ENCODE results near the gene NF1.
"Not testable (repeated sequence)": the region's sequence is repeated elsewhere in the genome, so short reads cannot be mapped to it uniquely, and the experiment has no call there.

NF1 gene

DNA sequence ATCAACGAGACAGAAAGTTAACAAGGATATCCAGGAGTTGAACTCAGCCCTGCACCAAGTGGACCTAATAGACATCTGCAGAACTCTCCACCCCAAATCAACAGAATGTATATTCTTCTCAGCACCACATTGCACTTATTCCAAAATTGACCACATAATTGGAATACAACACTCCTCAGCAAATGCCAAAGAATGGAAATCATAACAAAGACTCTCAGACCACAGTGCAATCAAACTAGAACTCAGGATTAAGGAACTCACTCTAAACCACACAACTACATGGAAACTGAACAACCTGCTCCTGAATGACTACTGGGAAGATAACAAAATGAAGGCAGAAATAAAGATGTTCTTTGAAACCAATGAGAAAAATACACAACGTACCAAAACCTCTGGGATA is 84.2 kb downstream of the NF1 start:
- not testable (repeated sequence) for DNase-seq (ENCODE audit: low spot score)

DNA sequence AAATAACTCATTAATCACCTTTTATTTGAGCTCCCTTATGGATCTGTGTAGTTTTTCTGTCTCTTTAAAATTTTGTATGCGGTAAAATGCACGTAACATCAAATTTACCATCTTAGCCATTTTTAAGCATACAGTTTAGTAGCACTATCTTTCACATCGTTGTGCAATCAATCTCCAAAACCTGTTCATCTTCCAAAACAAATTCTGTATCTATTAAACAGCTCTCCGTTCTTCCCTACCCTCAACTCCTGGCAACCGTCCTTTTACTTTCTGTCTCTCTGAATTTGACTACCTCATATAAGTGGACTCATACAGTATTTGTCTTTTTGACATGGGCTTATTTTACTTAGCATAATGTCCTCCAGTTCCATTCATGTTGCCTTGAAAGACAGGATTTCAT is 100.5 kb downstream of the NF1 start:
- no peak for DNase-seq (ENCODE audit: low spot score)

DNA sequence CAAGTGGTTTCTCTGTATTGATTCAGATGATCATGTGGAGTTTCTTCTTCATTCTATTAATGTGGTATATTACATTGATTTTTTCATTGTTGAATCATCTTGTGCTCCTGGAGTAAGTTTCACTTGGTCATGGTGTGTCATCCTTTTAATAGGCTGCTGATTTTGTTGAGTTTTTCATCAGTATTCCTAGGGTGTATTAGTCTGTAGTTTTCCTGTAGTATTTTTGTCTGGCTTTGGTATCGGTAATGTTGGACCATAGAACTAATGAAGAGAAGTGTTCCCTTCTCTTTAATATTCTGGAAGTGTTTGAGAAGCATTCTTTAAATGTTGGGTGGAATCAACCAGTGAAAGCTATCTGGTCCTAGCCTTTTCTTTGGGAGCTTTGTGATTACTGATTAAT is 103.2 kb downstream of the NF1 start:
- no peak for DNase-seq (ENCODE audit: low spot score)

GRCh38 chr17:31198666-31199065 is 103.9 kb downstream of the NF1 start:
- not testable (repeated sequence) for DNase-seq (ENCODE audit: low spot score)

- no peak for DNase-seq (ENCODE audit: low spot score)
Measured at GRCh38 chr17:31200287-31200686, 105.5 kb downstream of the NF1 start.

GRCh38 chr17:31202968-31203367 is 108.2 kb downstream of the NF1 start:
- DNase-seq (ENCODE audit: low spot score) = no peak

GRCh38 chr17:31211352-31212012 is 116.7 kb downstream of the NF1 start:
- no peak for DNase-seq (ENCODE audit: low spot score)

DNA sequence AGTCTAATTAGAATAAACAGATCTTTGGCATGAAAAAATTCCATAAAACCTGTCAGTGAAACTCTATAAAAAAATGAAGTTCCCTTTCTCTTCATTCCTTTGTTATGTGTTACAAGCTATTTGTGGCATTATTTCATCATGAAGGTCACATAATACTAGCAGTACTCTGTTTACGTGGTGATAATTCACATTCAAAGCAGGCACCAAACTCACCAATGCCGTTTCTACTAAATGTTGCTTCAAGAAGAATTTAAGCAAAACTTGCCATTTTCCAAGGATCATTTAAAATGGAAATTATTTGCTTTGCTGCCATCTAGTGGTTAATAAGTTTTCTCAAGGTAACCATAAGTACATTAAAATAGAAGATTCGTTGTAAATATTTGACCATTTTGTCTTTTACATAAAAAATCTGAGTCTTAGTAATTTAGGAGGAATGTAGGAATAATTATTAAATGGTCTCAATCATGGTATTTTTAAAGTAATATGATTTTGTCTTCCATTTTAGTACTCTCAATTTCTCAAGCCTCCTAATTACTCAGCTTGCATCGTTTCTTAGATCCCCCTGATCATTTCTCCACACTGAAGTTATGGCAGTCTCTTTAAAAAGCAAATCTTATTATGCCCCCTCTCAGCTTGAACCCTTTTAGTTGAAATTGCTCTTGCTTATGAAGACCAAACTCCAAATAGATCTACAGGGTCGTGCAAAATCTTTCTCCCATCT is 121.4 kb downstream of the NF1 start:
- peak; percentile 50 for DNase-seq (ENCODE audit: low spot score)

GRCh38 chr17:31224366-31224765 is 129.6 kb downstream of the NF1 start:
- no peak for DNase-seq (ENCODE audit: low spot score)

DNA sequence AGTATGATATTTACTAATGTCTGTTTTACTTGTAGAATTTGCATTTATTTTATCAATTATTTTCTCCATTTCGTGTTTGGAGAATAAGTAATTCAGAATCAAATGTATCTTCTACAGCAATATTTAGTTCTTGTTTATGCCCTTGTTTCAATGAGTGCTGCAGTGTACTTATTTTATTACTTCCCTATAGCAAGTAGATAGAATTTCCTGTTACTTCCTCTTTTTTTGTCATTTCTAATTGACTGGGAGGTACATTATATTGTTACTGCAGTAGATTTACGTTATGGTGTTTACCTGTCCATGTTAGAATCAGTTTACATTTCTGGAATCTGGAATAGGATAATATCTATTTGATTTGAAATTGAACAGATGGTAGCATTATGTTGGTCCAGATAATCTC is 131.1 kb downstream of the NF1 start:
- no peak for DNase-seq (ENCODE audit: low spot score)

DNA sequence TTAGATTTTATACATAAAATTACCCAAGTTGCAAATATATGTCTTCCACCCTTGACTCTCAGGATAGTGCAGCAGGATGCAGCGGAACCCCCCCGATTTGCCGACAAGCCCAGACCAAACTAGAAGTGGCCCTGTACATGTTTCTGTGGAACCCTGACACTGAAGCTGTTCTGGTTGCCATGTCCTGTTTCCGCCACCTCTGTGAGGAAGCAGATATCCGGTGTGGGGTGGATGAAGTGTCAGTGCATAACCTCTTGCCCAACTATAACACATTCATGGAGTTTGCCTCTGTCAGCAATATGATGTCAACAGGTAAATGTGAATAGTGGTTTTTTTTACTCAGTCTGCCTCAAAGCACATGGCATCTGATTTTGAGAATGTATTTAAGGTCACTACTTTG is 131.6 kb downstream of the NF1 start:
- DNase-seq (ENCODE audit: low spot score) = no peak

- no peak for DNase-seq (ENCODE audit: low spot score)
Measured at GRCh38 chr17:31226950-31227349, 132.2 kb downstream of the NF1 start.

DNA sequence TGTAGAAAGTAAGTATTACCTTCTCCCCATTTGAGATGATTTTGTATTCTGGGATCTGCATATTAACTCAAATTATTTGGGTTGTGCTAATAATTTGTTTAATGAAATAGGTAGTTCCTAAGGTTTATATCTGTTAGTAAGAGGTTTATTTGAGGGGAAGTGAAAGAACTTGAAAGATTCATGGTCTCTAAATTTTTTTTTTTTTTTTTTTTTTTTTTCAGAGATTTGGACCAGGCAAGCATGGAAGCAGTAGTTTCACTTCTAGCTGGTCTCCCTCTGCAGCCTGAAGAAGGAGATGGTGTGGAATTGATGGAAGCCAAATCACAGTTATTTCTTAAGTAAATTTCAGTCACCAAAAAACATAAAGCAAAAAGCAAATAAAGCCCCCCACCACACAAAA is 137.1 kb downstream of the NF1 start:
- no peak for DNase-seq (ENCODE audit: low spot score)

DNA sequence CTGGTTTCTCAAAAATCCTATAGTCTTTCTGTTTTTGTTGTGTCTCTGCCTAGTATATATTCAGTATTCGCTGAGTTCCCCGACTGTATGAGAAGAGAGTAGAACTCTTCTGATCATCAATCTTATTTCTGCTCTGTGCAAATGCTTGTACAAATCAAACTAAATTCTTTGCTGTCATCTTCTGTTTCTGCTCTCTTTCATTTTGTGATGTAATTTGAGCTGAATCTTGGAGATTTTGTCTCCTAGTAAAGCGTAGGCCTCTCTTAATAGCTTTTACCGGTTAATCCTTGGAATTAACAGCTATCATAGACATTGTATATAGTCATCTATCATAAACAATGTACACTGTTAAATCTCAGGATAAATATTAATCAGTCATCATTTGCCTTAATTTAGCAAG is 140.3 kb downstream of the NF1 start:
- DNase-seq (ENCODE audit: low spot score) = no peak

DNA sequence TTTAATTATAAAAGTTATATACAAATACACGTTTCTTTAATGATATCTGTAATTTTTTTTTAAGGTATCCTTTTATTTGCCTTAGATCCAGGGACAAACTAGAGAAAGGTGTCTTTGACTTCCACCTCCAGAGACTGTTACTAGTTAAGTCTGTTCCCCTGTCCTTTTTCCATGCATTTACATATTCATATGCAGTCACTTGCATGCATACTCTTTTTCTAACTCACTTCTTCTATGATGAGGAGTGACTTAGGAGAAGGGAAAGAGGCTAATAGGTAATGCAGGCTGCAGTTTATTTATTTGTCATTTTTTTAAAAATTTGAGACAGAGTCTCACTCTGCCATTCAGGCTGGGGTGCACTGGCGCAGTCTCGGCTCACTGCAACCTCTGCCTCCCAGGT is 141.4 kb downstream of the NF1 start:
- DNase-seq (ENCODE audit: low spot score) = no peak

- DNase-seq (ENCODE audit: low spot score) = no peak
Measured at GRCh38 chr17:31236712-31237111, 141.9 kb downstream of the NF1 start.

DNA sequence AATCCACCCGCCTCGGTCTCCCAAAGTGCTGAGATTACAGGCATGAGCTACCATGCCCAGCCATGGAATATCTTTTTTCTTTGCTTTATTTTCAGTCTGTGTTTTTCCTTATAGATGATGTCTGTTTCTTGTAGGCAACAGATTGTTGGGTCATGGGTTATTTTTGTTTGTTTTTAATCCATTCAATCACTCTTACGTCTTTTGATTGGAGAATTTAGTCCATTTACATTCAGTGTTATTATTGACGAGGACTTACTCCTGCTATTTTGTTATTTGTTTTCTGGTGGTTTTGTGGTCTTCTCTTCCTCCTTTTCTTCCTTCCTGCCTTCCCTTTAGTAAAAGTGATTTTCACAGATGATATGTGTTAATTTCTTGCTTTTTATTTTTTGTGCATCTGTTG is 146.3 kb downstream of the NF1 start:
- no peak for DNase-seq (ENCODE audit: low spot score)

DNA sequence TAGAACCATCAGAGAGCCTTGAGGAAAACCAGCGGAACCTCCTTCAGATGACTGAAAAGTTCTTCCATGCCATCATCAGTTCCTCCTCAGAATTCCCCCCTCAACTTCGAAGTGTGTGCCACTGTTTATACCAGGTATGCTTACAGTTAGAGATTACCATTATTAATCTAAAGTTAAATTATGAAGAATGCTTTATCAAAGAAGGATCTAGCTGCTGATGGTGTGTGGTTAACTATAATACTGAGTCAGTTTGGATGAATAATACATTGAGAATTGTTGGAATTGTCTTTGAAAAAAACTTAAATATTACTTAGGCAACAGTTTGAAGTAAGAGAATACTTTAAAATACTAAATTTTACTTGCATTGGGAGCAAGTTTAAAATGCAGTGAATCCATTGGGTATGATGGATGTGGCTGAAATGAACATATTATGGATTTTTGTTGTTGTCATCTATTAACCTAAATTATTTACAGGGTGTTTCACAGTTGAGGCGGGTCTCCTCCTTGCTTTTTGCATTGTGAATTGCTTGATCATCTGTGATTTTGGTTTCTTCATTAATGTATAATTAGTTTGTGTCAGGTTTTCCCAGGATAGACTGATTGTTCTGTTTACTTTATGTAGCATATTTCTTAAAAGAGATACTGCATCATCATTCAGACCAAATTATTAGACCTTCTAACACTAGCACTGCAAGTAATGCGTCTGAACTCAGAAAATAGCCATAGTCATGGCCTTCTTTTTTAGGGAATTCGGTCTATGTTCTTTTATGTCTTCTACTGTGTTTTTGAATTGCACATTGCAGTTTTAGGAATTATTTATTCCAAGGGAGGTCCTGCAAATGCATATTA is 154.4 kb downstream of the NF1 start:
- DNase-seq (ENCODE audit: low spot score) = no peak

DNA sequence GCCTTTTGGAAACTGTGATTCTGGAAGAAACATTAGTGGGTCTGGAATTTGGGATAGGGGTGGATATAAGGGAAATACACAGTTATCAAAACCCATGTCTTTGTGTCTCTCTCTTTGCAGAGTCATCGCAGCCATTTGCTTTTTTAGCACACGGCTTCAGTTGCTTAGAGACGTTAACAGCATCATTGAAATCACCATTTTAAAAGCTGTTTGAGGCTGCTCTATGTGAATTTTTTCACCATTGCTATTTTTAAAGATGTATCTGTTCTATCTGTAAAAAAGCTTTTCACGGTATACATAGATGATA is 155.0 kb downstream of the NF1 start:
- no peak for DNase-seq (ENCODE audit: low spot score)

DNA sequence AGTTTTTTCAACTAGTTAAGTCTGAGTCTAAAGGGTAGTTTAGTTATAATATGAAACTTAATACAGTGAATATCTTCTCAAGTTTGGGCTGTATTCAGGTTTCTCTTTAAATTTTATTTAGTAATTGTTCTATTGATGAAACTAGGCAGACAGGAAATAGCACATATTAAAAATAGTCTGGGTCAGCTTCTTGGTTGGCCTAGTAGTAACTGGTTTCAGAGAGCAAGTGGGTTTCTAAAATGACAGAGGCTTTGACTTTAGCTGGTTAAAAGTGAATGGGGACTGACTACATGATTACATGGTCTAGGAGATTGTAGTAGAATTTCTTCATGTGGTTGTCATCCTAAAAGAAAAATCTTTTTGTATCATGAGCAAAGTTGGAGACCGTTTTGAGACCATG is 155.5 kb downstream of the NF1 start:
- DNase-seq (ENCODE audit: low spot score) = no peak

DNA sequence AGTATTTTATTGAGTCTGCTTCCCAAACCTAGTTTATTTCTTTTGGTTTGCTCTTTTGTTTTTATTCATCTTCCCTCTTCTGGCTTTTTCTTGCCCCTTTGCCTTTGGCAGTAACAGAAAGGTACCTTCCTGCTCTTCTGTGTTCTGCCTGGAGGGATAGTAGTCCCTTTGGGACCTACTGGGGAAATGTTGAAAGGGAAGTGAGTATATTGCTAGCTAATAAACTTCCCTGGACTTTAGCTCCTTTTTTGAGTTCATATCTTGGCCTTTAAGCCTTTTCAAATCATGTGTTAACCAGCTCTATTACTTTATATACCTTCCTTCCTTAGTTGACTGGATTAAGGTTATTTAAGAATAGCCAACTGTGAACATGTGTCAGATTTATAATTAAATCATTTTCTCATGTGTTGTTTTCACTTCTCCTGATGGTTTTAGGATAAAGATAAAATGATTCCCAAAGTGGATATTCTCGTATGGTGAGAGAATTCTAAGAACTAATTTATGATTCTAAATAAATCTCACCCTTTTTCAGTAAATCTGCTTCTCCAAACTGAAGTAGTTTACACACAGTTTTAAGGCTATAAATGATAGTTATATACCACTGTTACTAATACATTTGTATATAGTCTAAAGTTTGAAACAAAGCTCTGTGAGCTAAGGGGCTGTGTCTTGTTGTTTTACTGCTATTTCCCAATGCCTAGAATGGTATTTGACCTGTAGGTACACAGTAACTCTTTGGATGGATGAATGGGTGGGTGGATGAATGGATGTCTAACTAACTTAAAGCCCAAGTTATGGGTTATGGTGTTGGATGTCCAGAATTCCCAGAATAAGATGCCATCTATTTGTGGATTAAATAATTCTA is 156.6 kb downstream of the NF1 start:
- DNase-seq (ENCODE audit: low spot score) = no peak

DNA sequence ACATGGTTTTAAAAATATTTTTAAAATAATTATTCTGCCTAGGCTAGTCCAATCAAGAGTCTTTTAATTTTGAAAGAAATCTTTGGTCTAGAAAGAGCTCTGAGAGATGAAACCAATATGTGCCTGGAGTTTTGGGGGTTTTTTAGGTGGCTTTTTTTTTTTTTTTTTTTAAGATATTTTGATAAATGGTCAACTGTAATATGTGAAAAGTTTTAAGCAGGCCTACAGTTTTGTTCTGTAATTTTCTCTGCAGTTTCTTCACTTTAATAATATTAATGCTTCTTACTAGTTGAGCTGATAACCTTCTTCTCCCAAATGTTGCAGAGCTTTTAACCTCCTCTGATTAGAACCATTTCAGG is 157.2 kb downstream of the NF1 start:
- no peak for DNase-seq (ENCODE audit: low spot score)

Measured in hematopoietic multipotent progenitor cell treated with erythropoietin and hydrocortisone succinate and interleukin-3 and kit ligand, for 17 days (in vitro differentiated cells).